ENCODE results near the gene PAXX.

PAXX gene

GRCh38 chr9:136991993-136992818, at the start of gene PAXX:
PAXX (plus strand) TSS chr9:136992422; CDS start chr9:136992444, 22 bp downstream.
- peak; percentile 97 for DNase-seq

- no peak for DNase-seq
Observed at GRCh38 chr9:136942881-136943230, 49.4 kb upstream of the PAXX start.

DNA sequence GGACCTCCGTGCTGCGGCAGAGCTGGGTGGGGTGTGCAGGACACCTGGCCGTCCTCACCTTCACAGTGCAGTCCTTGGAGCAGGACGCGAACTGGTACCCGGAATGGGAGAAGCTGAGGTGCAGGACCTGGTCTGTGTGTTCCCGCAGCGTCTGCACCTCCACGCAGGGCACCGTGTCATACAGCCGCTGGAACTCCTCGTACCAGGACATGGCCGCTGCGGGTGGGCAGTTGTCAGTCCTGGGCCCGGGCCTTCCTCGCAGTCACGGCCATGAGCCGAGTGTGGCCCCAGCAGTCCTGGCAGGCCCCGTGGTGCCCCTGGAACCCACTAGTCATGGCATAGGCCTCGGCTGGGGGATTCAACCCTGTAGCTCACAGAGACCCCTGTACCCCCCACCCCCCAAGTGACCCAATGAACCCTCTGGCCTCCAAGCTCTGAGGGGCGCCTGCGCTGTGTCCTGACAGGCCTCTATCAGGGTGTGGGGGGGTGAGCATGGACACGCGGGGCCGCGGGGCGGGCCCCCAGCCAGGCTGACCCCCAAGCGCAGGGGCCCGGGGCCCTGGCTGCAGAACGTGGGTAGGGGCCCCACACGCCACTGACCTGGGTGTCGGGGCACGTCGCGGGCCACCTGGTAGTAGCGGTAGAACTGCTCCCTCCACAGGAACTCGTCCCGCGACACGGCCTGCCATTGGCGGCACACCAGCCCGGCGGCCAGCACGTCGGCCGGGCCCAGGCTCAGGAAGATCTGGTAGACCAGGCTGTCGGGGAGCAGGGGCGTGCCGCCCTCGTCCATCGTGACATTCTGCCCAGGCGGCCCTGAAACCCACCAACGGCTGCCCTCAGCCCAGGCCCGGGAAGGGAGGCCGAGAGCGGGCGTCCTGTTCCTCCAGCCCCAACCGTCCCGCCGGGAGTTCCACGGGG, 48.7 kb upstream of the PAXX start:
- peak; percentile 53 for DNase-seq

- DNase-seq = no peak
Observed at GRCh38 chr9:136944212-136944518, 48.1 kb upstream of the PAXX start.

DNA sequence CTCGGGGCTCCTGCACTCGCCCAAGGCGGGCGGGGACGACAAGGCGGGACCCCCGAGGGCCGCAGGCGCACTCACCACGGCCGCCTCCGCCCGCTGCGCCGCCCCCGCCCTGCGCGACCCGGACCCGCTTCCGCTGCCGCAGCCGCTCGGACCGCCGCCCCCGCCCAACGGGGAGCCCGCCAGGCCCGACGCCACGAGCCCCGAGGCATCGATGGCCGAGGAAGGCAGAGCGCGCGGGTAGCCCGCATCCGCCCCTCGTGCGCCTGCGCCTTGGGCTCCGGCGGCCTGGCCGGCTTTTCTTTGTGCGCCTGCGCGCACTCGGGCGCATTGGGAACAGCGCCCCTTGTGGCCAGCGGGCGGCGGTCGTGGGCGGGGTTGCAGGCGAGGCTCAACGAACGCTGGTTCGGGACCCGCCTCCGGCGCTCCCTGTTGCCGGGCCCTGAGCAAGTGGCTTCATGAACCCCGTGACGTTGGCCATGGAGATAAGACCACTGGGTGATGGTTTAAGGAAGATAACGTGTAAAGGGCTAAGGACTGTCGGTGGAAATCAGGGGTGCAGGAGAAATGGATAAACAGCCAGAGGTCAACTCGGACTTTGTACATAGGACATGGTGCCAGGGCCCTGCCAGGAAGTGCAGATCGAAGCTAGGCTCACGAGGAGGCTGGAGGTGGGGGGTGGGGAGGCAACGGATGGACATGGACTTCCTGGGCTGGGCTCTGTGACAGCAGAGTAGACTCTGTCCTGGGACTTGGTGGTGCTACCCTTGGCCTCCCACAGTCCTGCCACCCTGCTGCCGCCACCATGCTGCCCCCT, 47.5 kb upstream of the PAXX start, which contains the start of the genes C8G and FBXW5:
C8G (plus strand) TSS at position 725 of the 814 bp plus-strand sequence; CDS start at position 803, 78 bp downstream.
FBXW5 (minus strand) TSS at position 220 of the 814 bp plus-strand sequence. CDS start 655 bp downstream, outside the sequence.
- DNase-seq = peak; percentile 96

GRCh38 chr9:136945333-136946227, 46.6 kb upstream of the PAXX start:
- DNase-seq = no peak

DNA sequence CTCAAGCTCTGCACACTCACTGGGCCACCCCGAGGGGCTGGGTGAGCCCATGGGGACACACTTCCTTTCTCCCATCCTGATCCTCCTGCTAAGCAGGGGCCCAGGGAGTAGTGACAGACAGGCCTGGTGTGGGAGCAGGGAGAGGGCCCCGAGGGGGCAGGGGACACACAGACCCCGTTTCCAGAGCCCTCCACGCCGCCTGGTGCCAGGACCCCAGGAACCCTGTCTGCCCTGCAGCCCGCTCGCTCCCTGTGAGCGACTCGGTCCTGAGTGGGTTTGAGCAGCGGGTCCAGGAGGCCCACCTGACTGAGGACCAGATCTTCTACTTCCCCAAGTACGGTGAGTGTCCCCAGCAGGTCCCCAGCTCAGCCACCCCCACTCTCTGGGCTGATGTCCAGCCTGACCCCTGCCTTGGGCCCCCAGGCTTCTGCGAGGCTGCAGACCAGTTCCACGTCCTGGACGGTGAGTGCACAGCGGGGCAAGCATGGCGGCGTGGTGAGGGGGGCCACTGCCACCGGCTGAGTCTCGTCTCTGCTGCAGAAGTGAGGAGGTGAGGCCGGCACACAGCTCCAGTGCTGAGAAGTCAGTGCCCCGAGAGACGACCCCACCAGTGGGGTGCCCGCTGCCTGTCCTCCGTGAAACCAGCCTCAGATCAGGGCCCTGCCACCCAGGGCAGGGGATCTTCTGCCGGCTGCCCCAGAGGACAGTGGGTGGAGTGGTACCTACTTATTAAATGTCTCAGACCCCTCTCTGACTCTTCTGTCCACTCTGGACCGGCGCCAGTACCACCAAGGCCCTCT, 45.8 kb upstream of the PAXX start:
- no peak for DNase-seq

DNA sequence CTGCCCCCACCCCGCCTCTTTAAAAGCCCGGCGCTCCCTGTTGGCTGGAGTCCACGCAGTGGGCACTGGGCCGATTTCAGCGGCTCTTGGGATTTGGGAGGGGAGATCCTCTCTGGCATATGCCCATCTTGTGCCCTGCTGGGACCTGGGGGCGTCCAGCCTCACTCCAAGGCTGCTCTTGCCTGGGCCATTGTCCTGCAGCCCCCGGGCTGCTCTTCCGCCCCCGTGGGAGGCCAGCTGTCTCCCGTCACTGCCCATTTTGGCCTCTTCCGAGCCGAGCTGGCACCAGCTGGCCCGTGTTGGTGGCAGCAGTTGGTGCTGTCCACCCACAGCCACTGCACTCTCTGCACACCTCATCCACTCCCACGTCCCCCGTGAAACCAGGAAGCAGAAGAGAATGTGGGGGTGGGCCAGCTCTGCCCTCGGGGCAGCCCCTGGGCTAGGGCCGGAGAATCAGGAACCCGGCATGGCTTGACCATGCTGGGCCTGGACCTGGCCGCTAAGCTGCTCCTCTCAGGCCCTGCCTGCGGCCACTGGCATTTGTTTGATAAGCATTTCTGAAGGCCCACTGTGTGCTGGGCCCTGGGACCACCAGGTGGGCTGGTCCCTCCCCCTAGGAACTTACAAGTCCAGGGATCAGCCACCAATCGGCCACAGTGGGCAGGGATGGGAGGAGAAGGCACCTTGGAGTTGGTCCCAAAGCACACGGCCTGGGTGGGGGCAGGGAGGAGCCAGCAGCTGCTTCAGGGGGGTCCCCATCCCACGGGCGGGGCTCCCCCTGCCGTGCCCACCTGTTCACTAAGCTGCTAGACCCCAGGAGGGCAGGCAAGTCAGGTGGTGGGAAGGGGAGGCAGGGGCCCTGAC, 45.0 kb upstream of the PAXX start:
- DNase-seq = no peak

- no peak for DNase-seq
Observed at GRCh38 chr9:136947955-136948510, 44.2 kb upstream of the PAXX start.

GRCh38 chr9:136949239-136949816, 42.9 kb upstream of the PAXX start:
- DNase-seq = peak; percentile 31

DNA sequence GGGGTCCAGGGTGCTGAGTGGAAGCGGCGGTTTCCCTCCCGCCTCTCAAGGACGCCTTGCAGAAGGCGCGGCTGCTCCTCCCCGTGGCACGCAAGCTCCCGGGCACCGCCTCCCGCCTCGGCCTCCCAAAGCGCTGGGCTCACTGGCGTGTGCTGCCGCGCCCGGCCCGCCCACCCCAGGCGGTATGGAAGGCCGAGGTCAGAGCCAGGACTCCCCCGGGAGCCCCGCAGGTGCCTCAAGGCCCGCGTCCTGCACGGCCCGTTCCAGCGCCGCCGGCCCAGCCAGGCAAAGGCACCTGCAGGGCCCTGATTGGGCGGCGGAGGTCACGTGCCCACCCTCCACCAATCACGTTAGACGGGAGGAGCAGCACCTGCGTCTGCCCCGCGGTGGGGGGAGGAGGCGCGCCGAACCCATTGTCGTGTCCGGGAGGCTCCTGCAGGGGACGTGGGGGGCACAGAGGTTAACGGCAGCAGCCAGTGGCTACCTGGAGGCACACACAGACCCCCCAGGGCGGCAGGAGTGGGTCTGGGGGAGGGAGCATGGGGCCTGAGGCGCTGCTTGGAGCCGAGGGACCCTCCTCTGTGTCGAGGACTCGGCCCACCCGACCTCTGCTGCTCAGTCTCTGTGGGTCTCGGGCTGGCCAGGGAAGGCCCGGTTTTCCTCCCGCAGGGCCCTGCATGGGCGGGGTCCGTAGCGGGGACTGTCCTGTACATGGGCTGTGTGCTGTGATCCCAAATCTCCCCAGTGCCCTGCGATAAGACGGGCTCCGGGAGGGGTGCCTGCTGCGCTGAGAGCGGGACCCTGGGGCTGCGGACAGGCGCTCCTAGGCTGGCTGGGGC, 42.2 kb upstream of the PAXX start:
- DNase-seq = peak; percentile 98

DNA sequence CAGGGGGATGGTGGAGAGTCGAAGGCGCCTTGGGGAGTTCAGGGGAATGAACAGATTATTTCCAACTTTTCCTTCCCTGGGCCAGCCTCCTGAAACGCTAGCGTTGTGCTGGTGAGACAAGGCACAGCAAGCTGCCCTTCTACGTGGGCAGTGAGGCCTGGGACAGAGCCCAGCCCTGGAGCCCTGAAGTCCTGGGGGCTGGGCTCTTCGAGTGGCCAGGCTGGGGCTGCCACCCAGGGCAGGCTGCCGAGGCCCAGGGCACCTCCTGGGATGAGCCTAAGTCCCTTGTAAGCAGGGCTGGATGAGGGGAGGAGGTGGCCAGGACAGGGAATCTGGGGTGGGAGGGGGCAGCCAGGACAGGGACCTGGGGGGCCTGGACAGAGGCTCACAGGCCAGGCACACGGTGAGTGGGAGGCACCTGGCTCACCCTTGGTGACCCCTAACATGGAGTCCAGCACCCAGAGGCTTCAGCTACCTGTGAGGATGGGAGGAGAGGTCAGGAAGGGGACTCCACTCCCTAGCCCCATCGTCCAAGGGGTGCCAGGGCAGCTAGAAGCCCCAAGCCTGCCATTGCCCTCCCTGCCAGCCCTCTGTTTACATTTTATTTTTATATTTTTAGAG, 41.5 kb upstream of the PAXX start:
- no peak for DNase-seq

GRCh38 chr9:136951541-136952320, 40.5 kb upstream of the PAXX start, which contains the start of gene LCN12:
LCN12 (plus strand) TSS chr9:136952273; CDS start chr9:136952328, 55 bp downstream.
- no peak for DNase-seq

DNA sequence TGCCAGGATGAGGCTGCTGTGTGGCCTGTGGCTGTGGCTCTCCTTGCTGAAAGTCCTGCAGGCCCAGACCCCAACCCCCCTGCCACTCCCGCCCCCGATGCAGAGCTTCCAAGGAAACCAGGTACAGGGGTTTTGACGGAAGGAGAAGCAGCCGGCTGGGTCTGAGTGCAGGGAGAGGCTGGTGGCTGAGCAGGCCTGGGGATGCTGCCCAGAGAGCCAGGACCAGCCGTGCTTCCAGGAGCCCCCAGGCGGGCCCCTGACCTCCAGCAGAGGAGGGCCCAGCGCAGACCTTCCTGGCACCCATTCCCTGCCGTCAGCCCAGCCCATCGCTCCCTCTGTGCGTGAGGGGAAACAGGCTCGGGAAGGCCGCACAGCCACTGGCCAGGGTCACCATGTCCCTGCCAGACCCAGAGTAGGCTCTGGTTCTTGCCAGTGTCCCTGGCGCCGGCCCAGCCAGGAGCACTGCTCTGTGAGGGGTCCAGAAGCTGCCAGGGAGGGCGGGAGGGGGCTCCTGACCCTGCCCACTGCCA, 39.8 kb upstream of the PAXX start:
- DNase-seq = no peak

- no peak for DNase-seq
Observed at GRCh38 chr9:136952876-136953770, 39.1 kb upstream of the PAXX start.
